GM12878 (cell line): ENCODE measurements around the gene DCAF12L2. TPM values are rescaled to one million over a fixed set of nuclear protein-coding genes. Genes with fewer than 3 reads are reported as not detected.

Experiments used
- ATAC-seq: fragments of 200-7000 bp; cut with Tn5 transposase; 3 replicates; pipeline ENCODE4 v1.9.1; 2020; ENCODE audit warnings: mild to moderate bottlenecking, moderate library complexity
- BruUV-seq: library from RNA; stranded (reverse); fragments of 400-500 nt; replicated peaks from 2 replicates; lab custom pipeline; 2021; lab: Mats Ljungman, UMichigan
- CTCF ChIA-PET: fragments of 300-600 bp; sonication (Branson Sonifier 250); formaldehyde crosslinking; extraction: SDS; loops from one replicate; lab custom pipeline; 2021; ENCODE audit warnings: inconsistent platforms; lab: Yijun Ruan, JAX
- POLR2A ChIA-PET: fragments of 350-600 bp; formaldehyde crosslinking; extraction: SDS; loops from one replicate; lab custom pipeline; 2021; ENCODE audit warnings: inconsistent platforms; lab: Charles Lee
- RAD21 ChIA-PET: fragments of 300-600 bp; sonication (Branson Sonifier 250); formaldehyde crosslinking; loops from one replicate; lab custom pipeline; 2023; ENCODE audit warnings: antibody characterized with exemption; ENCODE audit not compliant: unreplicated experiment; lab: Charles Lee
- SMC1A ChIA-PET: fragments of 300-600 bp; sonication (Branson Sonifier 250); formaldehyde crosslinking; loops from one replicate; lab custom pipeline; 2023; ENCODE audit not compliant: unreplicated experiment, uncharacterized antibody; lab: Charles Lee
- DNase-seq: peaks from one replicate; pipeline ENCODE4 v3.0.0-alpha.2; 2011; ENCODE audit warnings: low read depth, low spot score
- FAIRE-seq: peaks from 3 replicates; lab custom pipeline; 2011; peaks lifted over from hg19 to GRCh38; lab: Jason Lieb, UNC
- H2AFZ ChIP-seq: 2 replicates; pipeline ENCODE4 v1.6.0; 2011; ENCODE audit warnings: low read depth, low read length, control low read depth; ENCODE audit not compliant: control insufficient read depth
- H3K27ac ChIP-seq: 2 replicates; pipeline ENCODE4 v1.5.1; 2011; ENCODE audit warnings: control low read depth; ENCODE audit not compliant: control insufficient read depth, insufficient read depth
- H3K27me3 ChIP-seq, 2 experiments: replicated peaks in 1 of 2; 2 replicates each; pipeline versions ENCODE4 v1.6.0 to v1.6.1; 2011; ENCODE audit warnings: low read length in 1 of 2; ENCODE audit not compliant: control insufficient read depth in 2 of 2, insufficient read depth in 2 of 2
- H3K36me3 ChIP-seq, 2 experiments: 2 replicates each; pipeline ENCODE4 v1.5.1; 2011; ENCODE audit warnings: low read length in 1 of 2; ENCODE audit not compliant: control insufficient read depth in 2 of 2, insufficient read depth in 2 of 2
- H3K4me1 ChIP-seq: 2 replicates; pipeline ENCODE4 v1.6.1; 2011; ENCODE audit warnings: mild to moderate bottlenecking, low read length, moderate library complexity, mixed read lengths; ENCODE audit not compliant: control insufficient read depth, insufficient read depth
- H3K4me2 ChIP-seq: 2 replicates; pipeline ENCODE4 v1.6.0; 2011; ENCODE audit warnings: control low read depth; ENCODE audit not compliant: control insufficient read depth, insufficient read depth
- H3K4me3 ChIP-seq: fragments of 200-600 bp; sonication (generic); 2 replicates; pipeline ENCODE4 v1.5.1; 2016
- H3K79me2 ChIP-seq: 2 replicates; pipeline ENCODE4 v1.6.0; 2011; ENCODE audit warnings: low read length; ENCODE audit not compliant: control insufficient read depth, insufficient read depth
- H3K9ac ChIP-seq: 2 replicates; pipeline ENCODE4 v1.8.0; 2011; ENCODE audit warnings: low read length, control low read depth, mixed read lengths; ENCODE audit not compliant: control insufficient read depth, insufficient read depth
- H3K9me3 ChIP-seq: replicated peaks from 3 replicates; pipeline ENCODE4 v1.5.1; 2011; ENCODE audit warnings: mild to moderate bottlenecking, low read length; ENCODE audit not compliant: control insufficient read depth, insufficient read depth
- H4K20me1 ChIP-seq: 2 replicates; pipeline ENCODE4 v1.6.0; 2011; ENCODE audit not compliant: control insufficient read depth, insufficient read depth
- ATF7 ChIP-seq: fragments of 450-650 bp; IDR thresholded peaks from 2 replicates; pipeline ENCODE4 v1.6.1; 2016; ENCODE audit warnings: low read depth, mild to moderate bottlenecking
- KDM1A ChIP-seq: fragments of 200-600 bp; sonication (generic); IDR thresholded peaks from 2 replicates; pipeline ENCODE4 v1.6.1; 2016; ENCODE audit warnings: borderline replicate concordance
- PAX5 ChIP-seq: IDR thresholded peaks from 2 replicates; pipeline ENCODE4 v1.6.1; 2011; ENCODE audit warnings: low read depth, low read length, borderline replicate concordance
- PAX8 ChIP-seq: fragments of 450-650 bp; IDR thresholded peaks from 2 replicates; pipeline ENCODE4 v1.6.1; 2017; ENCODE audit warnings: mild to moderate bottlenecking, moderate library complexity
- POLR2AphosphoS5 ChIP-seq: IDR thresholded peaks from 2 replicates; pipeline ENCODE4 v1.6.1; 2011; ENCODE audit warnings: mild to moderate bottlenecking, low read length, inconsistent platforms
- SPI1 ChIP-seq: IDR thresholded peaks from 2 replicates; pipeline ENCODE4 v1.6.1; 2011; ENCODE audit warnings: low read depth, mild to moderate bottlenecking, low read length, moderate library complexity, borderline replicate concordance; ENCODE audit not compliant: insufficient read depth
- SRF ChIP-seq, 2 experiments: IDR thresholded peaks; 2 replicates each; pipeline ENCODE4 v1.6.1; 2011; ENCODE audit warnings: low read depth in 2 of 2, low read length in 2 of 2, mild to moderate bottlenecking in 1 of 2, moderate library complexity in 1 of 2
- SUPT20H ChIP-seq: IDR thresholded peaks from 2 replicates; pipeline ENCODE4 v1.6.1; 2011; ENCODE audit warnings: low read depth, mild to moderate bottlenecking, low read length, moderate library complexity, borderline replicate concordance; ENCODE audit not compliant: control insufficient read depth
- ZNF217 ChIP-seq: fragments of 450-650 bp; IDR thresholded peaks from 2 replicates; pipeline ENCODE4 v1.6.1; 2017; ENCODE audit warnings: antibody characterized with exemption, mild to moderate bottlenecking
- ZNF274 ChIP-seq: IDR thresholded peaks from one replicate; pipeline ENCODE4 v1.8.0; 2011; ENCODE audit not compliant: insufficient read length, insufficient read depth
- WGBS: methylation state at CpG from one replicate; pipeline ENCODE4 v1.1.6; 2016; ENCODE audit warnings: low lambda C conversion rate; ENCODE audit not compliant: insufficient replicate concordance, insufficient coverage; ENCODE audit errors: missing lambda C conversion rate; 5-methylcytosine and 5-hydroxymethylcytosine counted together
- in situ Hi-C: fragments of 300-500 bp; cut with MboI; formaldehyde crosslinking; loops from 9 replicates; pipeline ENCODE4 v1.14.3; 2018; ENCODE audit warnings: mixed read lengths
- intact Hi-C: fragments of 100-400 bp; cut with micrococcal nuclease; formaldehyde crosslinking; loops from one replicate; pipeline ENCODE4 v1.14.2; 2022; ENCODE audit not compliant: unreplicated experiment
- polyA plus RNA-seq, 11 experiments: library from polyadenylated mRNA; depleted of rRNA in 4 of 11; unstranded in 6 of 11; stranded (reverse) in 5 of 11; fragments of >200 nt; fragmentation: Nextera tagmentation in 4 of 11; fragmentation: Illumina TruSeq in 1 of 11; extraction: Ambion mirVana in 4 of 11; extraction: Trizol in 1 of 11; gene quantifications; 1 replicate in 1 of 11; 2 replicates in 10 of 11; pipeline versions ENCODE4 v1.2.1 to v1.2.3, GENCODE V29; 2011 to 2016; ENCODE audit warnings: inconsistent platforms in 2 of 11, missing spikeins in 2 of 11, low read depth in 1 of 11
- total RNA-seq, 4 experiments: library from RNA; depleted of rRNA in 3 of 4; stranded (reverse); fragments of >200 nt in 3 of 4; fragmentation: Illumina TruSeq in 1 of 4; extraction: Trizol in 1 of 4; gene quantifications; 2 replicates each; pipeline versions ENCODE4 v1.2.1 to v1.2.3, GENCODE V29; 2013 to 2021
- TF ChIP-seq, protein P1 (sequence below): fragments of 450-650 bp; IDR thresholded peaks from 2 replicates; pipeline ENCODE4 v1.6.1; 2014; ENCODE audit warnings: mild to moderate bottlenecking
- TF ChIP-seq, protein P2 (sequence below): fragments of 450-650 bp; IDR thresholded peaks from 2 replicates; pipeline ENCODE4 v1.6.1; 2017; ENCODE audit warnings: borderline replicate concordance
- TF ChIP-seq, protein P3 (sequence below): IDR thresholded peaks from 2 replicates; pipeline ENCODE4 v1.6.1; 2012; ENCODE audit warnings: low read depth, low read length, improper control_type of control experiment
- TF ChIP-seq, protein P4 (sequence below): fragments of 150-350 bp; IDR thresholded peaks from 2 replicates; pipeline ENCODE4 v1.6.1; 2016; ENCODE audit warnings: low read depth, low read length

The DCAF12L2 gene
- total and polyA plus RNA-seq, 10 of the 15 experiments (the other 5 are each of a cell fraction or from before 2014, with no cell fraction given): not detected

DNA sequence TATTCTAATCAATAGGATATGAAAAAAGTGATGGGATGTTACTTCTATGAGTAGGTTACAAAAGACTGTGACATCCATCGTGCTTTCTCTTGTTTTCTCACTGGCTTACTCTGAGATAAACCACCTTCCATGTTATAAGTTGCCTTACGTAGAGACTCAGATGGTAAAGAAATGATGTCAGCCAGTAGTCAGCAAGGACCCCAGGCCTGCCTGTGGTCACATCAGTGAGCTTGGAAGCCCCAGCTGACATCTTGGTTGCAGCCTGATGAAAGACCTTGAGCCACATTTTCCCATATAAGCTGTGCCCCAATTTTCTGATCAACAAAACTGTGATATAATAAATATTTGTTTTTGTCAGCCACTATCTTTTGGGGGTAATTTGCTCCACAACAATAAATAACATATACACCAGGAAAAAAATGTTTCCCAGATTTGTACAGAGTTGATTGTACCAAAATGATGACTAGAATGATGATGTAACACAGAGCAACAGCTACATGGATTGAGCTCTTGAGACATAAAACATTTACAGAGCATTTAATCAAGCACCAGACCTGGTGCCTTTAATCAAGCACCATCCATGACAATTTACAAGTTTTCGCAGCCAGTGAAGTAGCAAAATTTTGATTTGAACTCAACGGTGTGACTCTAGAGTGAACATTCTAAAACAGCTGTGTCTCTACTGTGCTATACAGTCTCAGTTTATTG lies 11.2 kb upstream of the DCAF12L2 start:
- ChIA-PET SMC1A (no interaction called here), CTCF (no interaction called here), RAD21 (no interaction called here), POLR2A (no interaction called here)
- no peak for ATAC-seq
- no peaks in the 10 kb centered on the region for H3K36me3 ChIP-seq
- in situ Hi-C loops (no loop called here), intact Hi-C loops (no loop called here)
- no peaks in the 10 kb centered on the region for H3K79me2 ChIP-seq
- H3K27me3 ChIP-seq: no peaks in the 10 kb centered on the region
- no TSS peak for BruUV-seq
- H3K4me3 ChIP-seq: no peak overlapping the region
- H3K27ac ChIP-seq: no peak overlapping the region
- H3K9ac ChIP-seq: no peak overlapping the region
- no peak overlapping the region for H3K4me2 ChIP-seq
- no peaks in the 10 kb centered on the region for H3K9me3 ChIP-seq
- no peak for DNase-seq
- no peaks in the 10 kb centered on the region for H3K4me1 ChIP-seq
- no peaks in the 10 kb centered on the region for H4K20me1 ChIP-seq
- no peak for FAIRE-seq
- WGBS: 19% methylated on average over 4 of the region's 4 CpGs
- H2AFZ ChIP-seq: no peak overlapping the region
- TF ChIP-seq SPI1 (no peak), POLR2AphosphoS5 (no peak), SRF (IDR thresholded peaks at IDR 0.05; ENCODE audit: low read depth in 2 of 2, low read length in 2 of 2) (no peak), KDM1A (no peak), PAX5 (no peak), PAX8 (no peak), ZNF274 (no peak), ATF7 (no peak), SUPT20H (no peak), ZNF217 (no peak)
- TF ChIP-seq, protein P1, sequence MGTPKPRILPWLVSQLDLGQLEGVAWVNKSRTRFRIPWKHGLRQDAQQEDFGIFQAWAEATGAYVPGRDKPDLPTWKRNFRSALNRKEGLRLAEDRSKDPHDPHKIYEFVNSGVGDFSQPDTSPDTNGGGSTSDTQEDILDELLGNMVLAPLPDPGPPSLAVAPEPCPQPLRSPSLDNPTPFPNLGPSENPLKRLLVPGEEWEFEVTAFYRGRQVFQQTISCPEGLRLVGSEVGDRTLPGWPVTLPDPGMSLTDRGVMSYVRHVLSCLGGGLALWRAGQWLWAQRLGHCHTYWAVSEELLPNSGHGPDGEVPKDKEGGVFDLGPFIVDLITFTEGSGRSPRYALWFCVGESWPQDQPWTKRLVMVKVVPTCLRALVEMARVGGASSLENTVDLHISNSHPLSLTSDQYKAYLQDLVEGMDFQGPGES: no peak
- TF ChIP-seq, protein P2, sequence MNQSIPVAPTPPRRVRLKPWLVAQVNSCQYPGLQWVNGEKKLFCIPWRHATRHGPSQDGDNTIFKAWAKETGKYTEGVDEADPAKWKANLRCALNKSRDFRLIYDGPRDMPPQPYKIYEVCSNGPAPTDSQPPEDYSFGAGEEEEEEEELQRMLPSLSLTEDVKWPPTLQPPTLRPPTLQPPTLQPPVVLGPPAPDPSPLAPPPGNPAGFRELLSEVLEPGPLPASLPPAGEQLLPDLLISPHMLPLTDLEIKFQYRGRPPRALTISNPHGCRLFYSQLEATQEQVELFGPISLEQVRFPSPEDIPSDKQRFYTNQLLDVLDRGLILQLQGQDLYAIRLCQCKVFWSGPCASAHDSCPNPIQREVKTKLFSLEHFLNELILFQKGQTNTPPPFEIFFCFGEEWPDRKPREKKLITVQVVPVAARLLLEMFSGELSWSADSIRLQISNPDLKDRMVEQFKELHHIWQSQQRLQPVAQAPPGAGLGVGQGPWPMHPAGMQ: no peak
- TF ChIP-seq, protein P3, sequence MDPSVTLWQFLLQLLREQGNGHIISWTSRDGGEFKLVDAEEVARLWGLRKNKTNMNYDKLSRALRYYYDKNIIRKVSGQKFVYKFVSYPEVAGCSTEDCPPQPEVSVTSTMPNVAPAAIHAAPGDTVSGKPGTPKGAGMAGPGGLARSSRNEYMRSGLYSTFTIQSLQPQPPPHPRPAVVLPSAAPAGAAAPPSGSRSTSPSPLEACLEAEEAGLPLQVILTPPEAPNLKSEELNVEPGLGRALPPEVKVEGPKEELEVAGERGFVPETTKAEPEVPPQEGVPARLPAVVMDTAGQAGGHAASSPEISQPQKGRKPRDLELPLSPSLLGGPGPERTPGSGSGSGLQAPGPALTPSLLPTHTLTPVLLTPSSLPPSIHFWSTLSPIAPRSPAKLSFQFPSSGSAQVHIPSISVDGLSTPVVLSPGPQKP: no peak
- TF ChIP-seq, protein P4, sequence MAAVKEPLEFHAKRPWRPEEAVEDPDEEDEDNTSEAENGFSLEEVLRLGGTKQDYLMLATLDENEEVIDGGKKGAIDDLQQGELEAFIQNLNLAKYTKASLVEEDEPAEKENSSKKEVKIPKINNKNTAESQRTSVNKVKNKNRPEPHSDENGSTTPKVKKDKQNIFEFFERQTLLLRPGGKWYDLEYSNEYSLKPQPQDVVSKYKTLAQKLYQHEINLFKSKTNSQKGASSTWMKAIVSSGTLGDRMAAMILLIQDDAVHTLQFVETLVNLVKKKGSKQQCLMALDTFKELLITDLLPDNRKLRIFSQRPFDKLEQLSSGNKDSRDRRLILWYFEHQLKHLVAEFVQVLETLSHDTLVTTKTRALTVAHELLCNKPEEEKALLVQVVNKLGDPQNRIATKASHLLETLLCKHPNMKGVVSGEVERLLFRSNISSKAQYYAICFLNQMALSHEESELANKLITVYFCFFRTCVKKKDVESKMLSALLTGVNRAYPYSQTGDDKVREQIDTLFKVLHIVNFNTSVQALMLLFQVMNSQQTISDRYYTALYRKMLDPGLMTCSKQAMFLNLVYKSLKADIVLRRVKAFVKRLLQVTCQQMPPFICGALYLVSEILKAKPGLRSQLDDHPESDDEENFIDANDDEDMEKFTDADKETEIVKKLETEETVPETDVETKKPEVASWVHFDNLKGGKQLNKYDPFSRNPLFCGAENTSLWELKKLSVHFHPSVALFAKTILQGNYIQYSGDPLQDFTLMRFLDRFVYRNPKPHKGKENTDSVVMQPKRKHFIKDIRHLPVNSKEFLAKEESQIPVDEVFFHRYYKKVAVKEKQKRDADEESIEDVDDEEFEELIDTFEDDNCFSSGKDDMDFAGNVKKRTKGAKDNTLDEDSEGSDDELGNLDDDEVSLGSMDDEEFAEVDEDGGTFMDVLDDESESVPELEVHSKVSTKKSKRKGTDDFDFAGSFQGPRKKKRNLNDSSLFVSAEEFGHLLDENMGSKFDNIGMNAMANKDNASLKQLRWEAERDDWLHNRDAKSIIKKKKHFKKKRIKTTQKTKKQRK: no peak
